NCI-H526 (cell line): ENCODE results near the gene PLCB4.

ENCODE experiments used
- DNase-seq, 2 experiments: peaks; one replicate each; lab custom pipeline; 2025; lab: John Stamatoyannopoulos, UW

PLCB4 gene

DNA sequence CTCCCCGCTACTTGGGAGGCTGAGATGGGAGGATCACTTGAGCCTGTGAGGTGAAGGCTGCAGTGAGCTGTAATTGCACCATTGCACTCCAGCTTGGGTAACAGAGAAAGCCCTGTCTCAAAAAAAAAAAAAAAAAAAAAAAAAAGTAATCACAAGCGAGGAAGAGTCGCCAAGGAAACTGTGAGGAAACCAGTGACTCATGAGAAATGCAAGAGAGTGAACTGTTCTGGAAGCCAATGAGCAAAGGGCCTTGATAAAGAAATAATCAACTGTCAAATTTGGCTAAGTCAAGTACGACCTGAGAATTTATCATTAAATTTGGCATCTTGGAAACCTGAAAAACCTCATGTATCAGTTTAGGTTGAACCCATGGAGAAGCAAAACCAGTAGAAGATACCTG, 429.4 kb downstream of the PLCB4 start:
- no peak for DNase-seq

- DNase-seq = no peak
These were observed 430.4 kb downstream of the PLCB4 start for GRCh38 chr20:9499126-9499899.

- DNase-seq = no peak
These were observed 431.2 kb downstream of the PLCB4 start for GRCh38 chr20:9500121-9500520.

GRCh38 chr20:9501473-9501872, 432.6 kb downstream of the PLCB4 start:
- no peak for DNase-seq

GRCh38 chr20:9503526-9504245, 434.8 kb downstream of the PLCB4 start:
- DNase-seq = peak in 1 of 2 experiments; percentile 45

- DNase-seq = peak in 1 of 2 experiments; percentile 53
These were observed 437.5 kb downstream of the PLCB4 start for GRCh38 chr20:9506280-9506821.

GRCh38 chr20:9506964-9507369, 438.1 kb downstream of the PLCB4 start:
- DNase-seq = peak in 1 of 2 experiments; percentile 73

DNA sequence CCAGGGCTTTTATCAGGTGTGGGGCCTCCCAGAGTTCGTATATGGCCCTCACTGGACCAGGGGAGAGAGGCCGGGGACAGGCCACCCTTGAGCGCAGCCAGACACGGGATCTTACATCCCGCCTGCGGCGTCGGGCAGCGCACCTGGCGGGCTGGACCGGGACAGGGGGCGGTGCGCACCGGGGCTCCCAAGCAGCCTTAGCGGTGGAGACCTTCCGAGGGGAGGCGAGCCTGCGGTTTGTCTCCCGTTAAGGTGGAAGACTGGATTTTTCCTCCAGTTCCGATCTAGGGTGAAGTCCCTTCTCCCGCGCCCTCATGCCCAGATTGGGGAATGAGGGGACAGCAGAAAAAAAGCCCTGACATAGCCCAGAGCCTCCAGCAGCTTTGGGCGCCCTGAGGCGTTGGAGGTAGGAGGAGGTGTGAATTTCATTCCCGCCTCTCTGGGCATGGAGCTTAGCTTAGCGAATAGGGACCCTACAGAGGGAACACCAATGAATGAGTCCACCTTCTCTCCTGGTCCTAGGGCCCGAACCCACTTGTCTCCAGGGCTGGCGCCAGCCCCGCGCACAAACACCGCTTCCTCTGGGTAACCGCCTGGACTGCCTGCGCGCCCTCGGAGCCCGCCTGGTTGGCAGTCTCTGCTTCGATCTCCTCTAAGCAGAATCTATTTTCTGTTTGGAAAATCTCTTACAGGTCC, 438.8 kb downstream of the PLCB4 start:
- peak in 1 of 2 experiments; percentile 27 for DNase-seq

- DNase-seq = peak in 1 of 2 experiments; percentile 16
These were observed 439.4 kb downstream of the PLCB4 start for GRCh38 chr20:9508240-9508661.

GRCh38 chr20:9508696-9509178, 439.9 kb downstream of the PLCB4 start:
- DNase-seq = no peak

DNA sequence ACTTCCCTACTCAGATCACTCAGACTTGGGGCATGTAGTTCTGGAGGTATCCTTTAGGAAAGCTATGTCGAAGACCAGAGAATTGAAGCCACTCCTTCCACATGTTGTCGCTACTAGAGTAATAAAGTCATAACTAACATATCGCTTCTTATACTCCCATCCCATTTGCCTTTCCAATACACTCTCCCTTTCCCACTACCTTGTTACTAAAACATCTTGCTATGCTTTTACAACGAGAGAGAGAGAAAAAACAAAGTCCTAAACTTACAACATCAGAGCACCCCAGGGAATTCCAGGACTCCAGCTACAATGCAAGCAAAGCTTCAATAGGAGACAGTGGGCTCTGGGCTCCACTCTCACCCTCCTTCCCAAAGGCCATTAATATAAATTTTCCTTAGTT, 440.4 kb downstream of the PLCB4 start:
- no peak for DNase-seq

- no peak for DNase-seq
These were observed 442.0 kb downstream of the PLCB4 start for GRCh38 chr20:9510911-9511310.

DNA sequence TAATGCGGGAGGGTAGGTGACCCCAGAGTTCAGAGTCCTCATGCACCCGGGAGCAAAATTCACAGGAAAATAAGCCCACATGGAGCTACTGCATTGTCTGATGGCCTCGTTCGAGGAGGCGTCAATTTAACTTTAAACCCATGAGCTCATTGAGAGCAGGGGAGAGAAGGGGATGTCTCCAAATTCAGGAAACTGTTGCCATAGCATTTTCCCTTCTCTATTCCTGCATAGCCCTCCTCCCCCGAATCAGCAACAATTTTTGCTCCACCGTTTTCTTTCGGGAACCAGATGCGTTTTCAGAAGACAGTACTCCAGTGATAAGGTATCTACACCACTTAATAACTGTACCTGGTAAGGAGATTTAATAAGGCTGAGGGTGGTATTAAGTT, 445.2 kb downstream of the PLCB4 start:
- DNase-seq = no peak

DNA sequence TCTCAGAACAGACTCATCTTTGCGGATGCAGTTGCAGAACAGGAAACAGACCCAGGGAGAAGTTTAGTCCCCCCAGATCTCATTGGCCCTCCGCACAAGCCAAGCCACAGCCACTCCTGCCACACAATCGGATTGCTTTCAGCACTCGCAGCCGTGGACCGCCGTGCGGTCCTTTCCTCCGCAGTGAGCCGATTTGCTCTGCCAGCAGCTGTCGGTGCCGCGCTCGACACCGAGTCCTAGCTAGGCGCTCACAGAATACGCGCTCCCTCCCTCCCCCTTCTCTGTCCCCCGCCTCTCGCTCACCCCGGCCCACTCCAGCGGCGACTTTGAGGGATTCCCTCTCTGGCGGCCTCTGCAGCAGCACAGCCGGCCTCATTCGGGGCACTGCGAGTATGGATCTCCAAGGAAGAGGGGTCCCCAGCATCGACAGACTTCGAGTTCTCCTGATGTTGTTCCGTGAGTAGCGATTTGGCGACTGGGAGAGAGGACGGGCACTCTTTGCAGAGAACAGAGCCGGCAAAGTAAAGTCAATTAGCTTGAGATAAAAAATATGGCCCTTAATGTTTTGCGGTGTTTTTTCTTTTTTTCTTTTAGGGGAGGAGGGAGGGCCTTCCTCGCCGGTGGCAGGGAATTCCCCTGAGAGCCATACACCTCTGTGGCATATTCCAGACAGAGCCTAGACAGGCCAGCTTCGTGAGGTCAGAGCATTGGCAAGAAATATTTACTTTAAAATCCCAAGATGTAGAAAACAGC, 445.8 kb downstream of the PLCB4 start, which contains the start of gene LAMP5:
TSS of gene LAMP5 (plus strand) at position 130 of the 753 bp plus-strand sequence. CDS start at position 393, 263 bp downstream.
- peak; percentile 46 to 84 for DNase-seq

GRCh38 chr20:9515214-9515585, 446.3 kb downstream of the PLCB4 start:
- peak in 1 of 2 experiments; percentile 57 for DNase-seq

DNA sequence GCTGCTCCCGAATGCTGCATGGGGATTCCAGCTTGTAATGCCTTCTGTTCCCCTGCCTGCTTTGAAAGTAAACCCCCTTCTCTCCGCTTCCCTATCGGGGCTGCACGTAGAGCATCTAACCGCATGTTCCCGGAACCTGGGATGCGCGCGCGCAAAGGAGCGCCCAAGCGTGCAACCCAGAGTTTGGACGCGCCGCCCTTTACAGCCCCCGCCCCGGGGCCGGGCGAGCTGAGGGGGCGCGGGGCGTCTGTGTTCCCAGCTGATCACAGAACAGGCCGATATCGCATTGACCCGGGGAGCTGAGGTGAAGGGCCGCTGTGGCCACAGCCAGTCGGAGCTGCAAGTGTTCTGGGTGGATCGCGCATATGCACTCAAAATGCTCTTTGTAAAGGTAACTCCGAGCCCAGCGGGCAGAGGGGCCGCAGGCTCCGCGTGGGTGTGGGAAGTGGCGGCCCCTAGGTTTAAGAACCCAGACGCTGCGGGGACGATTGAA, 446.9 kb downstream of the PLCB4 start:
- peak in 1 of 2 experiments; percentile 63 for DNase-seq

- DNase-seq = no peak
These were observed 447.5 kb downstream of the PLCB4 start for GRCh38 chr20:9516234-9516871.

DNA sequence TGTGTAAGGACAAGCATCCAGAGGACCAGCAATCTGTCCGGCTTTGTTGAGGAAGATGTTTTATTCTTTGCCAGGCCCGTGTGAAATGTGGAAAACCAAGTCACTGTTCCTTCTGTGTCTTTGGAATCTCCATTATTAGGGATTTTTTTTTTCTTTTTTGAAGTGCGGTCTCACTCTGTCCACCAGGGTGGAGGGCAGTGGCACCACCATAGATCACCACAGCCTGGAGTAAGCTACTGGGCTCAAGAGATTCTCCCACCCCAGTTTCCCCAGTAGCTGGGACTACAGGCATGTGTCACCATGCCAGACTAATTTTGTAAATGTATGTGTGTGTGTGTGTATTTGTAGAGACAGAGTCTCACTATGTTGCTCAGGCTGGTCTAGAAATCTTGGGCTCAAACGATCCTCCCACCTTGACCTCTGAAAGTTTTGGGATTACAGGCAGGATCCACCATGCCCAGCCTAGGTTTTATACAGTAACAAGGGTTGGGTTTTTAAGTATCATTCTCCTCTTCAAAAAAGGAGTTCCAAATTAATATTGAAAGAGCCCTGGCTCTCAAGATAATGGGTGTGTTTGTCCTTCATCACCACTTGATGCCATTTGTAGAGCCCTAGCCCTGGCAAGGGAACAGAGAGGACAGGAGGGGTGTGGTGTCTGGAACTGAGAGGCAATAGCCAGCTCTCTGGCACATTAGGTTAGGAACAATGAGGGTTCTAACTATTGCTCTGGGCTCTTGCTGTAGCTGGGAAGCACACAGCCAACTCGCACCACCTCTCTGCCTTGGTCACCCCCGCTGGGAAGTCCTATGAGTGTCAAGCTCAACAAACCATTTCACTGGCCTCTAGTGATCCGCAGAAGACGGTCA, 448.6 kb downstream of the PLCB4 start:
- DNase-seq = no peak

GRCh38 chr20:9518576-9519175, 449.8 kb downstream of the PLCB4 start:
- DNase-seq = no peak
